GM06990 (cell line): Measurements from ENCODE around the gene USP11.
"Not testable (repeated sequence)": the region's sequence is repeated elsewhere in the genome, so short reads cannot be mapped to it uniquely, and the experiment has no call there.

ENCODE experiments used
- DNase-seq: peaks from one replicate; pipeline ENCODE4 v3.0.0-alpha.2; 2011; ENCODE audit not compliant: insufficient read length; ENCODE audit errors: extremely low read depth
- H3K27me3 ChIP-seq: replicated peaks from 2 replicates; pipeline ENCODE4 v1.6.0; 2011; ENCODE audit warnings: low read length; ENCODE audit not compliant: control insufficient read depth, insufficient read depth
- H3K36me3 ChIP-seq: 2 replicates; pipeline ENCODE4 v1.5.1; 2011; ENCODE audit warnings: low read length; ENCODE audit not compliant: control insufficient read depth, insufficient read depth
- H3K4me3 ChIP-seq: replicated peaks from 2 replicates; pipeline ENCODE4 v1.5.1; 2011; ENCODE audit warnings: low read depth, mild to moderate bottlenecking, control low read depth, low read length
- CTCF ChIP-seq: IDR thresholded peaks from 2 replicates; pipeline ENCODE4 v1.5.1; 2011; ENCODE audit warnings: low read length, control low read depth, mild to moderate bottlenecking, inconsistent platforms; ENCODE audit not compliant: insufficient read depth, poor library complexity, severe bottlenecking

USP11 gene

GRCh38 chrX:47245156-47245555 is 12.3 kb downstream of the USP11 start:
- peaks cover 6% of the 10 kb centered on the region for H3K36me3 ChIP-seq
- no peak for TF ChIP-seq CTCF
- no peaks in the 10 kb centered on the region for H3K27me3 ChIP-seq
- DNase-seq: no peak
- no peak overlapping the region for H3K4me3 ChIP-seq

- no peaks in the 10 kb centered on the region for H3K27me3 ChIP-seq
- no peak overlapping the region for H3K4me3 ChIP-seq
- no peak for TF ChIP-seq CTCF
- DNase-seq: no peak
- H3K36me3 ChIP-seq: peaks cover 5% of the 10 kb centered on the region
Observed at GRCh38 chrX:47247206-47247998, 14.6 kb downstream of the USP11 start.

- Histone ChIP-seq H3K27me3 (no peaks in the 10 kb centered on the region), H3K4me3 (no peak overlapping the region), H3K36me3 (peaks cover 3% of the 10 kb centered on the region)
- TF ChIP-seq CTCF: no peak
- DNase-seq: no peak
Observed at GRCh38 chrX:47247999-47248320, 15.2 kb downstream of the USP11 start.

GRCh38 chrX:47248576-47248975 is 15.8 kb downstream of the USP11 start:
- H3K27me3 ChIP-seq: no peaks in the 10 kb centered on the region
- H3K36me3 ChIP-seq: peaks cover 3% of the 10 kb centered on the region
- no peak for DNase-seq
- TF ChIP-seq CTCF: no peak
- H3K4me3 ChIP-seq: no peak overlapping the region

GRCh38 chrX:47250017-47250347 is 17.2 kb downstream of the USP11 start:
- Histone ChIP-seq H3K27me3 (no peaks in the 10 kb centered on the region), H3K4me3 (no peak overlapping the region), H3K36me3 (no peaks in the 10 kb centered on the region; the same call in 1 of the 2 replicates)
- TF ChIP-seq CTCF: no peak
- DNase-seq: no peak

- DNase-seq: not testable (repeated sequence)
Observed at GRCh38 chrX:47257620-47258019, 24.8 kb downstream of the USP11 start.

More at GRCh38 chrX:47257620-47258019, 24.8 kb downstream of the USP11 start:
- not testable (repeated sequence) for H3K27me3 ChIP-seq, H3K36me3 ChIP-seq, H3K4me3 ChIP-seq
